HCT116 (cell line): ENCODE data around the gene ADCY2. TPM values are rescaled to one million over a fixed set of nuclear protein-coding genes. Genes with fewer than 3 reads are reported as not detected.

Experiments used
- ATAC-seq: fragments of 200-7000 bp; cut with Tn5 transposase; 2 replicates; pipeline ENCODE4 v1.9.1; 2020; ENCODE audit warnings: mild to moderate bottlenecking, moderate library complexity
- BruUV-seq: library from RNA; stranded (reverse); fragments of 400-500 nt; replicated peaks from 2 replicates; lab custom pipeline; 2021; lab: Mats Ljungman, UMichigan
- CTCF ChIA-PET: fragments of 300-600 bp; sonication (Branson Sonifier 250); formaldehyde crosslinking; loops from one replicate; lab custom pipeline; 2021; ENCODE audit warnings: antibody characterized with exemption; lab: Charles Lee
- POLR2A ChIA-PET: fragments of 300-600, 350-600 bp; sonication (Branson Sonifier 250); formaldehyde crosslinking; loops from one replicate; lab custom pipeline; 2021; ENCODE audit warnings: antibody characterized with exemption; lab: Charles Lee
- RAD21 ChIA-PET, 2 experiments: fragments of 300-600 bp; sonication (Branson Sonifier 250); formaldehyde crosslinking; loops; one replicate each; lab custom pipeline; 2023; ENCODE audit warnings: low total read pairs in 2 of 2; ENCODE audit not compliant: uncharacterized antibody in 2 of 2, unreplicated experiment in 2 of 2, low non-redundant PET in 1 of 2; lab: Charles Lee
- DNase-seq: peaks from one replicate; pipeline ENCODE4 v3.0.0-alpha.2; 2010; ENCODE audit warnings: low read depth, low spot score
- H2AFZ ChIP-seq: fragments of 200-600 bp; shearing (Covaris generic), sonication (generic); 2 replicates; pipeline ENCODE4 v1.6.1; 2017; ENCODE audit warnings: low read depth, mixed run types, mixed read lengths, antibody characterized with exemption, low read length; ENCODE audit not compliant: poor library complexity, severe bottlenecking
- H3K27ac ChIP-seq: 2 replicates; pipeline ENCODE4 v1.5.1; 2012; ENCODE audit warnings: low read depth, low read length
- H3K27me3 ChIP-seq: fragments of 200-600 bp; sonication (generic); 2 replicates; pipeline ENCODE4 v1.6.1; 2016; ENCODE audit warnings: mixed run types, low read length, mixed read lengths; ENCODE audit not compliant: insufficient read depth
- H3K36me3 ChIP-seq, 2 experiments: fragments of 200-500 bp in 1 of 2; fragments of 200-600 bp in 1 of 2; sonication (Bioruptor generic) in 1 of 2; sonication (generic) in 1 of 2; 2 replicates each; pipeline versions ENCODE4 v1.5.1 to v1.6.1; 2014 to 2016; ENCODE audit warnings: low read length in 2 of 2, inconsistent platforms in 1 of 2, mixed read lengths in 1 of 2, mixed run types in 1 of 2; ENCODE audit not compliant: insufficient read depth in 2 of 2, control insufficient read depth in 1 of 2
- H3K4me1 ChIP-seq, 2 experiments: fragments of 200-600 bp in 1 of 2; sonication (generic) in 1 of 2; 2 replicates each; pipeline versions ENCODE4 v1.5.1 to v1.6.1; 2012 to 2017; ENCODE audit warnings: low read length in 2 of 2, inconsistent platforms in 1 of 2, mild to moderate bottlenecking in 1 of 2, mixed read lengths in 1 of 2, mixed run types in 1 of 2, moderate library complexity in 1 of 2; ENCODE audit not compliant: insufficient read depth in 2 of 2, control insufficient read depth in 1 of 2
- H3K4me2 ChIP-seq: fragments of 200-600 bp; sonication (generic); 2 replicates; pipeline ENCODE4 v1.6.1; 2017; ENCODE audit warnings: mixed run types, low read length, mixed read lengths
- H3K4me3 ChIP-seq, 2 experiments: fragments of 200-600 bp in 1 of 2; sonication (generic) in 1 of 2; replicated peaks in 1 of 2; 2 replicates each; pipeline ENCODE4 v1.5.1; 2011 to 2016; ENCODE audit warnings: low read length in 2 of 2, control low read depth in 1 of 2, low read depth in 1 of 2, mild to moderate bottlenecking in 1 of 2, mixed read lengths in 1 of 2, mixed run types in 1 of 2
- H3K79me2 ChIP-seq: fragments of 200-600 bp; sonication (generic); 2 replicates; pipeline ENCODE4 v1.6.1; 2017; ENCODE audit warnings: mild to moderate bottlenecking, mixed run types, low read length, moderate library complexity, mixed read lengths; ENCODE audit not compliant: insufficient read depth
- H3K9ac ChIP-seq: fragments of 200-600 bp; sonication (generic); 2 replicates; pipeline ENCODE4 v1.6.1; 2016; ENCODE audit warnings: low read length, mixed read lengths
- H3K9me2 ChIP-seq: fragments of 200-600 bp; sonication (generic), shearing (Covaris generic); 2 replicates; pipeline ENCODE4 v1.6.1; 2017; ENCODE audit warnings: mixed run types, mild to moderate bottlenecking, moderate library complexity; ENCODE audit not compliant: insufficient read depth
- H3K9me3 ChIP-seq, 2 experiments: fragments of 200-500 bp in 1 of 2; fragments of 200-600 bp in 1 of 2; sonication (Bioruptor generic) in 1 of 2; sonication (generic) in 1 of 2; 2 replicates each; pipeline ENCODE4 v1.6.1; 2014 to 2017; ENCODE audit warnings: low read length in 2 of 2, mixed read lengths in 2 of 2, inconsistent platforms in 1 of 2, low read depth in 1 of 2, mild to moderate bottlenecking in 1 of 2, mixed run types in 1 of 2, moderate library complexity in 1 of 2; ENCODE audit not compliant: control insufficient read depth in 1 of 2, insufficient read depth in 1 of 2
- H4K20me1 ChIP-seq: fragments of 200-600 bp; sonication (generic), shearing (Covaris generic); 2 replicates; pipeline ENCODE4 v1.6.1; 2017; ENCODE audit warnings: mixed run types, mild to moderate bottlenecking, moderate library complexity; ENCODE audit not compliant: insufficient read depth
- ATF3 ChIP-seq: IDR thresholded peaks from 2 replicates; pipeline ENCODE4 v1.6.1; 2012
- CTCF ChIP-seq, 3 experiments: fragments of 200-600 bp in 1 of 3; sonication (generic) in 1 of 3; IDR thresholded peaks in 2 of 3; conservative IDR thresholded peaks in 1 of 3; 2 replicates each; pipeline ENCODE4 v1.5.1; 2012 to 2017; ENCODE audit warnings: low read depth in 2 of 3, low read length in 2 of 3, antibody characterized with exemption in 1 of 3, borderline replicate concordance in 1 of 3, control low read depth in 1 of 3, mild to moderate bottlenecking in 1 of 3, mixed read lengths in 1 of 3, mixed run types in 1 of 3, moderate library complexity in 1 of 3; ENCODE audit not compliant: insufficient read depth in 1 of 3
- EGR1 ChIP-seq: IDR thresholded peaks from 2 replicates; pipeline ENCODE4 v1.6.1; 2012; ENCODE audit warnings: low read depth
- ELF1 ChIP-seq: IDR thresholded peaks from 2 replicates; pipeline ENCODE4 v1.6.1; 2012; ENCODE audit warnings: low read depth, borderline replicate concordance
- EZH2 ChIP-seq: fragments of 200-600 bp; sonication (generic); IDR thresholded peaks from 2 replicates; pipeline ENCODE4 v1.6.1; 2017; ENCODE audit warnings: antibody characterized with exemption, mixed run types
- FOSL1 ChIP-seq: IDR thresholded peaks from 2 replicates; pipeline ENCODE4 v1.6.1; 2012; ENCODE audit warnings: low read depth
- JUND ChIP-seq: IDR thresholded peaks from 2 replicates; pipeline ENCODE4 v1.6.1; 2012
- MAX ChIP-seq: IDR thresholded peaks from 2 replicates; pipeline ENCODE4 v1.6.1; 2012
- POLR2AphosphoS5 ChIP-seq: IDR thresholded peaks from 2 replicates; pipeline ENCODE4 v1.6.1; 2011; ENCODE audit warnings: mild to moderate bottlenecking, low read depth, low read length, moderate library complexity
- REST ChIP-seq: IDR thresholded peaks from 2 replicates; pipeline ENCODE4 v1.6.1; 2012; ENCODE audit warnings: low read depth
- SIN3A ChIP-seq: IDR thresholded peaks from 2 replicates; pipeline ENCODE4 v1.6.1; 2012; ENCODE audit warnings: low read depth
- SP1 ChIP-seq: IDR thresholded peaks from 2 replicates; pipeline ENCODE4 v1.6.1; 2012; ENCODE audit warnings: low read depth
- SRF ChIP-seq: IDR thresholded peaks from 2 replicates; pipeline ENCODE4 v1.6.1; 2012; ENCODE audit warnings: low read depth
- TCF7L2 ChIP-seq: IDR thresholded peaks from 2 replicates; pipeline ENCODE4 v1.7.0; 2011; ENCODE audit warnings: borderline replicate concordance, inconsistent platforms; ENCODE audit not compliant: insufficient read depth, insufficient read length; ENCODE audit errors: extremely low read depth
- YY1 ChIP-seq: IDR thresholded peaks from 2 replicates; pipeline ENCODE4 v1.6.1; 2011; ENCODE audit warnings: low read length, low read depth, moderate library complexity, mild to moderate bottlenecking; ENCODE audit not compliant: insufficient replicate concordance; ENCODE audit errors: extremely low read depth
- ZFX ChIP-seq: fragments of 450-650 bp; IDR thresholded peaks from 2 replicates; pipeline ENCODE4 v1.6.1; 2017
- ZNF274 ChIP-seq: fragments of 200-500 bp; sonication (Bioruptor generic); IDR thresholded peaks from 2 replicates; pipeline ENCODE4 v1.6.1; 2014; ENCODE audit warnings: mild to moderate bottlenecking, low read depth, low read length, inconsistent platforms
- intact Hi-C: fragments of 100-400 bp; cut with micrococcal nuclease; formaldehyde crosslinking; loops from 2 replicates; pipeline ENCODE4 v1.10.0; 2022
- total RNA-seq: library from RNA; stranded (reverse); gene quantifications from one replicate; pipeline ENCODE4 v1.2.1, GENCODE V29; 2021; ENCODE audit not compliant: unreplicated experiment

The ADCY2 gene
- total RNA-seq, 1 experiment from 2014 or later: 0.15 TPM

GRCh38 chr5:7434914-7435313 is 39.0 kb downstream of the ADCY2 start:
- no peaks in the 10 kb centered on the region for H3K4me1 ChIP-seq
- no peaks in the 10 kb centered on the region for H3K27me3 ChIP-seq
- H3K27ac ChIP-seq: no peak overlapping the region
- no peaks in the 10 kb centered on the region for H3K9me2 ChIP-seq
- no peaks in the 10 kb centered on the region for H3K36me3 ChIP-seq
- intact Hi-C loops: no loop called here
- ATAC-seq (no peak), DNase-seq (no peak)
- H3K4me2 ChIP-seq: no peak overlapping the region
- H4K20me1 ChIP-seq: no peaks in the 10 kb centered on the region
- POLR2A ChIA-PET: no interaction called here
- CTCF ChIA-PET: no interaction called here
- H3K9me3 ChIP-seq: peaks cover 0 to 26% of the 10 kb centered on the region in 2 experiments; a peak in 2 of 4 replicates
- RAD21 ChIA-PET: no interaction called here
- H3K9ac ChIP-seq: no peak overlapping the region
- no peak overlapping the region for H3K4me3 ChIP-seq
- TF ChIP-seq CTCF (IDR thresholded peaks at IDR 0.05 in 2 of 3, conservative IDR thresholded peaks at IDR 0.05 in 1 of 3; ENCODE audit: borderline replicate concordance in 1 of 3, insufficient read depth in 1 of 3, low read depth in 2 of 3, low read length in 2 of 3) (no peak), ATF3 (no peak), YY1 (no peak), SP1 (no peak), SRF (no peak), ELF1 (no peak), MAX (no peak), JUND (no peak), REST (no peak), POLR2AphosphoS5 (no peak), ZFX (no peak), ZNF274 (no peak), TCF7L2 (no peak), EZH2 (no peak), EGR1 (no peak), FOSL1 (no peak), SIN3A (no peak)
- BruUV-seq: no TSS peak
- H2AFZ ChIP-seq: no peak overlapping the region
- no peaks in the 10 kb centered on the region for H3K79me2 ChIP-seq
